ENCODE data around the gene GCNA. TPM values are rescaled to one million over a fixed set of nuclear protein-coding genes. Genes with fewer than 3 reads are reported as not detected.

GCNA gene
- total and polyA plus RNA-seq, 10 of the 15 experiments (the other 5 are each of a cell fraction or from before 2014, with no cell fraction given), result 0.37 to 1.6 (median 0.90) TPM

GRCh38 chrX:71541210-71542022, 36.8 kb upstream of the GCNA start (continued):
- TF ChIP-seq EP300 (IDR thresholded peaks at IDR 0.05; ENCODE audit: borderline replicate concordance in 1 of 2, control insufficient read depth in 1 of 2, low read depth in 2 of 2, low read length in 2 of 2) (0 out of 4 replicates have a peak, but pooled peaks of 1 of the 2 experiments have one; percentile 27), GATAD2B (conservative IDR thresholded peaks at IDR 0.05; ENCODE audit: low read depth) (no peak), ATF7 (IDR thresholded peaks at IDR 0.05; ENCODE audit: low read depth) (0 out of 2 replicates have a peak, but pooled peaks have one; percentile 9), HDAC6 (IDR thresholded peaks at IDR 0.05; ENCODE audit: unreplicated experiment) (no peak), ZZZ3 (IDR thresholded peaks at IDR 0.05; ENCODE audit: control insufficient read depth, insufficient read length, low read depth) (no peak), JUNB (IDR thresholded peaks at IDR 0.05) (no peak), TCF7 (IDR thresholded peaks at IDR 0.05; ENCODE audit: borderline replicate concordance) (no peak), HSF1 (IDR thresholded peaks at IDR 0.05; ENCODE audit: low read depth, low read length) (no peak)

- H3K4me3 ChIP-seq, result no peak overlapping the region
- peaks cover 74% of the 10 kb centered on the region for H3K79me2 ChIP-seq (ENCODE audit: control insufficient read depth, insufficient read depth, low read length)
- ChIA-PET CTCF (interaction anchor here (1.9 to 2.2 kb wide), 2 partner anchors 108 to 110 kb away, joined by 5 to 7 read pairs; no protein-coding TSS in a partner anchor), RAD21 (ENCODE audit: unreplicated experiment) (interaction anchor here (0.8 to 2.5 kb wide), 2 partner anchors 77 to 110 kb away, joined by 3 to 5 read pairs; no protein-coding TSS in a partner anchor), POLR2A (interaction anchor here (0.5 to 1.0 kb wide), 3 partner anchors 9 to 259 kb away, joined by 3 read pairs; partner anchors contain the start of genes CXCR3 and NONO), SMC1A (ENCODE audit: uncharacterized antibody, unreplicated experiment) (interaction anchor here (0.7 to 2.3 kb wide), 9 partner anchors 9 to 173 kb away, joined by 3 to 8 read pairs (median 4); partner anchors contain the start of gene OGT)
- no TSS peak for BruUV-seq (replicated peaks)
- peak overlapping the region; percentile 51; the same call in 1 of the 2 replicates for H3K27ac ChIP-seq (ENCODE audit: control insufficient read depth, insufficient read depth)
- DNase-seq (ENCODE audit: low read depth, low spot score) (no peak), FAIRE-seq (no peak), ATAC-seq (no peak)
- H3K27me3 ChIP-seq (replicated peaks in 1 of 2; ENCODE audit: control insufficient read depth in 2 of 2, insufficient read depth in 2 of 2, low read length in 1 of 2), result no peaks in the 10 kb centered on the region
- H3K36me3 ChIP-seq (ENCODE audit: control insufficient read depth in 2 of 2, insufficient read depth in 2 of 2, low read length in 1 of 2), result peaks cover 6 to 7% of the 10 kb centered on the region in 2 experiments; a peak in 3 of 4 replicates
- WGBS (ENCODE audit: insufficient coverage, insufficient replicate concordance, low lambda C conversion rate, missing lambda C conversion rate), result 64% methylated on average over 1 of the region's 1 CpG
- no peaks in the 10 kb centered on the region for H3K9me3 ChIP-seq (replicated peaks; ENCODE audit: control insufficient read depth, insufficient read depth, low read length)
- no peaks in the 10 kb centered on the region; the same call in none of the 2 replicates for H4K20me1 ChIP-seq (ENCODE audit: control insufficient read depth, insufficient read depth)
- H3K9ac ChIP-seq (ENCODE audit: control insufficient read depth, insufficient read depth, low read length), result no peak overlapping the region
- peaks cover 5% of the 10 kb centered on the region; the same call in 1 of the 2 replicates for H3K4me1 ChIP-seq (ENCODE audit: control insufficient read depth, insufficient read depth, low read length)
- peak overlapping the region; percentile 8; the same call in 1 of the 2 replicates for H3K4me2 ChIP-seq (ENCODE audit: control insufficient read depth, insufficient read depth)
- intact Hi-C loops (cut with micrococcal nuclease; ENCODE audit: unreplicated experiment) (loop anchor here (5.0 kb wide), 1 partner anchor 75 kb away; the partner anchor contains the start of gene CXCR3), in situ Hi-C loops (cut with MboI) (no loop called here)
- no peak overlapping the region for H2AFZ ChIP-seq (ENCODE audit: control insufficient read depth, low read depth, low read length)
- TF ChIP-seq RCOR1 (conservative IDR thresholded peaks at IDR 0.05; ENCODE audit: low read depth, low read length) (no peak), NFYB (IDR thresholded peaks at IDR 0.05; ENCODE audit: insufficient read depth, low read depth, low read length) (no peak), E2F4 (IDR thresholded peaks at IDR 0.05; ENCODE audit: low read depth, low read length) (no peak), STAT1 (conservative IDR thresholded peaks at IDR 0.05) (no peak), RFX5 (IDR thresholded peaks at IDR 0.05; ENCODE audit: low read depth, low read length) (no peak), HSF1 (IDR thresholded peaks at IDR 0.05; ENCODE audit: low read depth, low read length) (no peak)
Measured at GRCh38 chrX:71542411-71542810, 35.8 kb upstream of the GCNA start.
